ENCODE measurements around the gene KRT1.

KRT1 gene

DNA sequence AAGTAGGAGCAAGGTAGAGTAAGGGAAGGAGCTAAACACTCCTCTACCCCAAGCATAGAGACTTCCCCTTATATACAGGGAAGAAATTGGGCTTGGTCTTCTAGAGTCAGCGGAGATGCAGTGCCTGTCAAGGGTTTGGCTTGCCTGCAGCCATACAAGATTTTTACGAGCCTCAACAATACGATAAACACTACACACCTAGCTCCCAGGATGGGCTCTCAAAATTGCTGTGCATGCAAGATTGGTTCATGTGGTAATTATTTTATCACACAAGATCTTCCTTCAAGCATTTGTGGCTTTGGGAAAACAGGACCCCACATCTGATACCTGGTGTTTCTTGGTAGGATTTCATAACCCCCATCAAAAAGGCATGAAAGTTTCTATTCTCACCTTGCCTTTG, at the start of gene KRT1:
Gene KRT1 (minus strand): TSS at position 45 of the 400 bp plus-strand sequence. CDS start 59 bp downstream, outside the sequence.
- H3K36me3 ChIP-seq (ENCODE audit: insufficient read depth, low read length) = no peaks in the 10 kb centered on the region
- no peak within 1 kb of the TSS for H3K4me3 ChIP-seq
- DNase-seq (ENCODE audit: low read depth, low spot score) = no peak
- TF ChIP-seq FOXP2 (optimal IDR thresholded peaks at IDR 0.05; ENCODE audit: control extremely low read depth, extremely low read length, insufficient read depth) (no peak), POLR2AphosphoS5 (IDR thresholded peaks at IDR 0.05; ENCODE audit: borderline replicate concordance, low read depth, low read length) (no peak), EZH2 (IDR thresholded peaks at IDR 0.05) (no peak)
- H3K9me3 ChIP-seq (ENCODE audit: low read depth, low read length) = no peaks in the 10 kb centered on the region
- H3K27ac ChIP-seq = no peak within 1 kb of the TSS
- no peak within 1 kb of the TSS for H3K9ac ChIP-seq (ENCODE audit: insufficient read length)

DNA sequence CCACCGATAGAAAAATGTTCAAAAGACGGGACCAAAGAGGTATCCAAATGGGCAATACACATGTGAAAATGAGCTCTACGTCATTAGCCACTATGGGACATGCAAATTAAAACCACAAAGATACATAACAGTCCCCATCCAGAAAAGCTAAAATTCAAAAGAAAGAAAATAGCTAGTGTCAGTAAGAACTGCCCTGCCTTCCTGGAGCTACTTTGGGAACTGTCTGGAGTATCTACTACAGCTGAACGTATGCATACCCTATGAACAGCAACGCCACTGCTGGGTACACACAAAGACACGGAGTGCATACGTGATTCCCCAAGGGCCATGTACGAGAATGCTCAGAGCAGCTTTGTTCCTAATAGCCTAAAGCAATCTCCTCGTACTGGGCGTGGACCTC, 48.9 kb upstream of the KRT1 start:
- TF ChIP-seq EZH2 (IDR thresholded peaks at IDR 0.05) (no peak), POLR2AphosphoS5 (IDR thresholded peaks at IDR 0.05; ENCODE audit: borderline replicate concordance, low read depth, low read length) (no peak), FOXP2 (optimal IDR thresholded peaks at IDR 0.05; ENCODE audit: control extremely low read depth, extremely low read length, insufficient read depth) (no peak)
- no peak overlapping the region for H3K9ac ChIP-seq (ENCODE audit: insufficient read length)
- H3K4me3 ChIP-seq = no peak overlapping the region
- H3K9me3 ChIP-seq (ENCODE audit: low read depth, low read length) = no peaks in the 10 kb centered on the region
- no peaks in the 10 kb centered on the region for H3K36me3 ChIP-seq (ENCODE audit: insufficient read depth, low read length)
- H3K27ac ChIP-seq = no peak overlapping the region
- DNase-seq (ENCODE audit: low read depth, low spot score) = no peak

DNA sequence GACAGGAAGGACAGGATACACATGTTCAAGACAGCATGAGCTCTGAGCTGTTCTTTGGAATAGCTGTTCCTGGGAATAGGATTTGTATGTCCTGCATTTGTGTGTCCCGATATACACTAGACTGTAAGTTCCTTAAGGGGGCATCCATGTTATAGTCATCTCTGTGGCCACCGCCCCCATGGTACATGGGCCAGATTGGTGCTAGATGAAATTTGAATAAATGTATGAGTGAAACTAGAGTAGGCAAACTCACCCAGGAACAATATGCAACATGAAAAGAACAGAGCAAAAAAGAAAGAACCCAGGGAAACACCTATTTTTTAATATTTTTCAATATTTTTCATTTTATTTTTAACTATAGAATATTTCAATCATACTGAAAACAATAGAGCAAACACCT, 48.2 kb upstream of the KRT1 start:
- no peak overlapping the region for H3K9ac ChIP-seq (ENCODE audit: insufficient read length)
- H3K9me3 ChIP-seq (ENCODE audit: low read depth, low read length) = no peaks in the 10 kb centered on the region
- H3K4me3 ChIP-seq = no peak overlapping the region
- TF ChIP-seq POLR2AphosphoS5 (IDR thresholded peaks at IDR 0.05; ENCODE audit: borderline replicate concordance, low read depth, low read length) (no peak), EZH2 (IDR thresholded peaks at IDR 0.05) (no peak), FOXP2 (optimal IDR thresholded peaks at IDR 0.05; ENCODE audit: control extremely low read depth, extremely low read length, insufficient read depth) (no peak)
- H3K36me3 ChIP-seq (ENCODE audit: insufficient read depth, low read length) = no peaks in the 10 kb centered on the region
- no peak for DNase-seq (ENCODE audit: low read depth, low spot score)
- no peak overlapping the region for H3K27ac ChIP-seq

DNA sequence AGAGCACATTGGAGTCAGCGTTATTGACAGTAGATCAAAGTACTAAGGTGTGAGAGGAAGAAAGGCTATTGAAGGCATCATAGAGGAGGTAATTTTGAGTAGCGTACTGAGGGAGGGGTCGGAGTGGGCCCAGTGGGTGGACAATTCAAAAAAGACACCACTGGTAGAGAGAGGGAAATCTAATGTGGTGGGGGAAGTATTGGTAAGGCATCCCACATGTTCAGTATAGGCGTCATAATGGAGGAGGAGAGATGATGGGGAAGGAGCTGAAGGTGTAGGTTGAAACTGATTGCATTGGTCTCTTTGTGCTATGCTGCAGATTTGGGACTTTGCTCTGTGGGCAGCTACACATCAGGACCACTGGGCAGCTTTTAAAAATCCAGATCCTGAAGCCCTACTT, 46.8 kb upstream of the KRT1 start:
- Histone ChIP-seq H3K27ac (no peak overlapping the region), H3K9me3 (ENCODE audit: low read depth, low read length) (no peaks in the 10 kb centered on the region), H3K9ac (ENCODE audit: insufficient read length) (no peak overlapping the region), H3K4me3 (no peak overlapping the region), H3K36me3 (ENCODE audit: insufficient read depth, low read length) (no peaks in the 10 kb centered on the region)
- DNase-seq (ENCODE audit: low read depth, low spot score) = no peak
- no peak for TF ChIP-seq POLR2AphosphoS5 (IDR thresholded peaks at IDR 0.05; ENCODE audit: borderline replicate concordance, low read depth, low read length)

DNA sequence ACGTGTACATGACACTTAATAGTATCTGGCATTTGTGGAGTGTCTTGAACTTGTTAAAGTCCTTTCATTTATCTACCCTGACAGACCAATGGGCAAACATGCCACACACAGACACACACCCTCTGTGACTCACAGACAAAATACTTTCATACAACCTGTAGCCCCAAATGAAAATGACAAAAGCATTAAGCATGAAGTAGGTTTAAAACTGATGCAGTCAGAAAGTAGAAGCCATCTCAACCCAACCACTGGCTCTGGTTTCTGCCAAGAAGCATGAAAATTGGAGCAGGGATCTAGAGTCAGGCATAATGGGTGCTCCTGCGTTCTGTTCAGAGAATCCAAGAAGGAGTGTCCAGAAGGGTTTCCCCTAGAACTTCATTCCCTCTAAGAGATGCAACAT, 46.2 kb upstream of the KRT1 start:
- no peaks in the 10 kb centered on the region for H3K9me3 ChIP-seq (ENCODE audit: low read depth, low read length)
- DNase-seq (ENCODE audit: low read depth, low spot score) = no peak
- TF ChIP-seq FOXP2 (optimal IDR thresholded peaks at IDR 0.05; ENCODE audit: control extremely low read depth, extremely low read length, insufficient read depth) = no peak
- no peak overlapping the region for H3K27ac ChIP-seq
- H3K9ac ChIP-seq (ENCODE audit: insufficient read length) = no peak overlapping the region
- no peaks in the 10 kb centered on the region for H3K36me3 ChIP-seq (ENCODE audit: insufficient read depth, low read length)
- H3K4me3 ChIP-seq = no peak overlapping the region

DNA sequence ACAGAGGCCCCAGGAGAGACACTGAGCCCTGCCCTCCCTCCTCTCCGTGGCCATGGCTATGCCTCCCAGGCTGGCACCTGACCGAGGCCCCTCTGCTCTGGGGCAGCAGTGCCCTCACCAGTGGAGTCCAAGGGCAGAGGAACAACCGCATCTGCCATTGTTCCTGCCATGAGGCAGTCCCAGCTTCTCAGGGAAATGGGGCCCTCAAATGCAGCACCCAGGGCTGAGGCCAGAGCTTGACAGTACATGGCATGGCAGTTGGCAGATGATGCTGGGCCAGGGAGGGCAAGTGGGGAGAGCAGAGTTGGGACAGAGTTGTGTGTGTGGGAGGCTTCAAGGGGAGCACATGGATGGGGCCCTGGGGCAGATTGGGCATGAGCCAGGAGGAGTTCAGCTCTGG, 44.2 kb upstream of the KRT1 start:
- Histone ChIP-seq H3K36me3 (ENCODE audit: insufficient read depth, low read length) (no peaks in the 10 kb centered on the region), H3K9me3 (ENCODE audit: low read depth, low read length) (no peaks in the 10 kb centered on the region), H3K27ac (no peak overlapping the region), H3K9ac (ENCODE audit: insufficient read length) (no peak overlapping the region), H3K4me3 (no peak overlapping the region)
- no peak for DNase-seq (ENCODE audit: low read depth, low spot score)
- TF ChIP-seq EZH2 (IDR thresholded peaks at IDR 0.05) (no peak), FOXP2 (optimal IDR thresholded peaks at IDR 0.05; ENCODE audit: control extremely low read depth, extremely low read length, insufficient read depth) (no peak), POLR2AphosphoS5 (IDR thresholded peaks at IDR 0.05; ENCODE audit: borderline replicate concordance, low read depth, low read length) (no peak)

DNA sequence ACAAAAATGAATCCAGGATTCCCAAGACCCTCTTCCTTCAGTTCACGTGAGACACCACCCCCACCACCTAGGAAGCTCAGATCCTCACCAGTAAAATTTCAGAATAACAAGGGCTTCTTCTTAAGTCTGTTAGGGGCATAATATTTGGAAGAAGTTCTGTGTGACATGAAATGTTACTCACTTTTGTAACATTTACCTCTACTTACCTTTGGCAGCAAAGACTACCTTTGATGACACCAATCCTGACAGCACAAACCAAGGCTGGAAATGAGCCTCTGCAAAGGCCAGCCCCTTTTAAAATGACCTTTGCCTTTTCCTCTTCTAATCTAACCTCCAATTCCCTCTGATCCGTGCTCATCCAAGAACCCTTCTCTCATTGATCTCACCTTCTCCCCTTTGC, 42.5 kb upstream of the KRT1 start:
- no peak for DNase-seq (ENCODE audit: low read depth, low spot score)
- Histone ChIP-seq H3K9ac (ENCODE audit: insufficient read length) (no peak overlapping the region), H3K27ac (no peak overlapping the region), H3K9me3 (ENCODE audit: low read depth, low read length) (no peaks in the 10 kb centered on the region), H3K36me3 (ENCODE audit: insufficient read depth, low read length) (no peaks in the 10 kb centered on the region), H3K4me3 (no peak overlapping the region)
- TF ChIP-seq POLR2AphosphoS5 (IDR thresholded peaks at IDR 0.05; ENCODE audit: borderline replicate concordance, low read depth, low read length) = no peak

DNA sequence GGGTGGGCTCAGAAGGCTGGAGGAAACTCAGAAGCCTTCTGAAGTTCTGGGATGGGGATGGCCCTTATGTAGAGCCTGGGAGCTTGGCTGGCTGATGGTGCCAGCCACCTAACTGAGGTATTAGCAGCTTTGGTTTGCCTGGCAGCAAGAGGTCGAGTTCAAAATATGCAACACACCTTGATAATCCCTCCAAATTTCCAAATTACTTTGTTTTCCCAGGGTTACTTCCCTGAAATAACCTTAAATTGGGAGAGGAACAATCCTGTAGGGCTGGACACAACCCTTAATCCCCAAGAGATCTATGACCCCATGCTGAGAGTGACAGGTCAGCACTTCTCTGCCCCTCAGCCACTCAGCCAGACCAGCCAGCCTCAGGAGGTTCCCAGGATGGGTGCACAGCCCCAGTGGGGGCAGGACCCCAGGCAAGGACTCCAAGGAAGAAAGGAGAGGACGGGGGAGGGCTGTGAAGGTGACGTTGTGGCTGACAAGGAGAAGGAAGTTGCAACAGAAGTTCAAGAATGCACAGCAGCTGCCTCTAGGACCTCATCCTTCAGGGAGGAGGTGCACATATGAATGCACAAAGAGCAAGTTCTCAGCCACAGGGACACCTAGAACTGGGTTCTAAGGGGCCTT, 41.7 kb upstream of the KRT1 start:
- DNase-seq (ENCODE audit: low read depth, low spot score) = no peak
- Histone ChIP-seq H3K36me3 (ENCODE audit: insufficient read depth, low read length) (no peaks in the 10 kb centered on the region), H3K27ac (no peak overlapping the region), H3K4me3 (no peak overlapping the region), H3K9me3 (ENCODE audit: low read depth, low read length) (no peaks in the 10 kb centered on the region), H3K9ac (ENCODE audit: insufficient read length) (no peak overlapping the region)
- TF ChIP-seq POLR2AphosphoS5 (IDR thresholded peaks at IDR 0.05; ENCODE audit: borderline replicate concordance, low read depth, low read length) (no peak), FOXP2 (optimal IDR thresholded peaks at IDR 0.05; ENCODE audit: control extremely low read depth, extremely low read length, insufficient read depth) (no peak), EZH2 (IDR thresholded peaks at IDR 0.05) (no peak)

DNA sequence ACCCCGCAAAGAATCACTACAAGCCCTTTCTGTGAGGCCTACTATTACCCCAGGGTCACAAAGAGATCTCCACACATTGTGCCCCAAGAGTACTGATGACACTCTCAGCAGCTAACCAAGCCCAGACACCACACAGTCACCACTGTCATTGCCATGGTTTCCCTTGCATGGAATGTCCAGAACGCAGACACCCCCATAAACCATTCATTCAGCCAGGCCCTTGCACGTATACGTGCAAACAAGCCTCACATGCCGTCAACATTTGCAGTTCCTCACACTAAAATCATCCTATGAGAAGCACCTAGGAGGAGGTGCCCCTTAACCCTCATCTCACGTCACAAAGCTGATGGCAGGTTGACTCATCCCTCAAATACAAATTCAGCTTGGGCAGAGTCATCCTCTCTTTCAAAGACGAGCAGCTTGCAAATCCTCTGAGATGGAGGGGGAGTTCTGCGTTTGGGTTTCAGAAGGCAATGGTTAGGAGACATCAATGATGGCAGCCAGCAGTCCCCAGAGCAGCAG, 40.2 kb upstream of the KRT1 start:
- Histone ChIP-seq H3K4me3 (no peak overlapping the region), H3K27ac (no peak overlapping the region), H3K9me3 (ENCODE audit: low read depth, low read length) (no peaks in the 10 kb centered on the region), H3K36me3 (ENCODE audit: insufficient read depth, low read length) (no peaks in the 10 kb centered on the region), H3K9ac (ENCODE audit: insufficient read length) (no peak overlapping the region)
- TF ChIP-seq POLR2AphosphoS5 (IDR thresholded peaks at IDR 0.05; ENCODE audit: borderline replicate concordance, low read depth, low read length) (no peak), EZH2 (IDR thresholded peaks at IDR 0.05) (no peak), FOXP2 (optimal IDR thresholded peaks at IDR 0.05; ENCODE audit: control extremely low read depth, extremely low read length, insufficient read depth) (no peak)
- DNase-seq (ENCODE audit: low read depth, low spot score) = no peak

Data from SK-N-MC (cell line).